DND-41 (cell line): Measurements from ENCODE around the gene ACSF3.

Experiments used
- CTCF ChIP-seq: IDR thresholded peaks from 2 replicates; pipeline ENCODE4 v1.5.1; 2012; ENCODE audit warnings: borderline replicate concordance, low read length, moderate library complexity, mild to moderate bottlenecking; ENCODE audit not compliant: poor library complexity, severe bottlenecking; ENCODE audit errors: extremely low read depth
- EZH2 ChIP-seq: IDR thresholded peaks from 3 replicates; pipeline ENCODE4 v1.6.1; 2012; ENCODE audit warnings: borderline replicate concordance, low read depth, mild to moderate bottlenecking, moderate library complexity, low read length, inconsistent platforms; ENCODE audit not compliant: severe bottlenecking

GRCh38 chr16:89192956-89193575 lies 99.4 kb downstream of the ACSF3 start:
- TF ChIP-seq EZH2 (no peak), CTCF (no peak)
